Hepatocyte (in vitro differentiated cells): ENCODE results near the gene C4A. TPM values are rescaled to one million over a fixed set of nuclear protein-coding genes. Genes with fewer than 3 reads are reported as not detected.

Experiments used
- DNase-seq: peaks from one replicate; pipeline ENCODE4 v3.0.0-alpha.2; 2016; ENCODE audit warnings: low spot score
- H2AFZ ChIP-seq: fragments of 200-600 bp; sonication (generic); 2 replicates; pipeline ENCODE4 v1.6.0; 2016; ENCODE audit warnings: antibody characterized with exemption, mild to moderate bottlenecking
- H3K27ac ChIP-seq: fragments of 200-600 bp; sonication (generic); 2 replicates; pipeline ENCODE4 v1.5.1; 2016; ENCODE audit warnings: mild to moderate bottlenecking
- H3K27me3 ChIP-seq: fragments of 200-600 bp; sonication (generic); 2 replicates; pipeline ENCODE4 v1.6.1; 2016
- H3K36me3 ChIP-seq: fragments of 200-600 bp; sonication (generic); replicated peaks from 2 replicates; pipeline ENCODE4 v1.5.1; 2016; ENCODE audit warnings: low read depth; ENCODE audit not compliant: insufficient read depth
- H3K4me1 ChIP-seq: fragments of 200-600 bp; sonication (generic); 2 replicates; pipeline ENCODE4 v1.5.1; 2016; ENCODE audit warnings: mild to moderate bottlenecking, moderate library complexity; ENCODE audit not compliant: insufficient read depth
- H3K4me2 ChIP-seq: fragments of 200-600 bp; sonication (generic); 2 replicates; pipeline ENCODE4 v1.6.0; 2016
- H3K4me3 ChIP-seq: fragments of 200-600 bp; sonication (generic); 2 replicates; pipeline ENCODE4 v1.5.1; 2016; ENCODE audit warnings: mild to moderate bottlenecking
- H3K79me2 ChIP-seq: fragments of 200-600 bp; sonication (generic); 2 replicates; pipeline ENCODE4 v1.6.0; 2017; ENCODE audit warnings: mild to moderate bottlenecking
- H3K9me2 ChIP-seq: fragments of 200-600 bp; sonication (generic); replicated peaks from 2 replicates; pipeline ENCODE4 v1.6.0; 2017; ENCODE audit warnings: mild to moderate bottlenecking; ENCODE audit not compliant: insufficient read depth
- H3K9me3 ChIP-seq: fragments of 200-600 bp; sonication (generic); 2 replicates; pipeline ENCODE4 v1.5.1; 2016; ENCODE audit warnings: low read depth, mild to moderate bottlenecking
- H4K20me1 ChIP-seq: fragments of 200-600 bp; sonication (generic); 2 replicates; pipeline ENCODE4 v1.6.0; 2016; ENCODE audit warnings: mild to moderate bottlenecking; ENCODE audit not compliant: insufficient read depth, poor library complexity, severe bottlenecking
- EZH2 ChIP-seq: fragments of 200-600 bp; sonication (generic); IDR thresholded peaks from 2 replicates; pipeline ENCODE4 v1.6.1; 2016; ENCODE audit warnings: antibody characterized with exemption, mild to moderate bottlenecking, borderline replicate concordance
- EZH2phosphoT487 ChIP-seq: fragments of 200-600 bp; sonication (generic); IDR thresholded peaks from one replicate; pipeline ENCODE4 v1.6.1; 2018; ENCODE audit warnings: antibody characterized with exemption, mild to moderate bottlenecking, low read depth, moderate library complexity; ENCODE audit not compliant: unreplicated experiment, severe bottlenecking
- WGBS: methylation state at CpG from one replicate; pipeline ENCODE4 v1.1.6; 2016; ENCODE audit warnings: low lambda C conversion rate; ENCODE audit errors: missing lambda C conversion rate; 5-methylcytosine and 5-hydroxymethylcytosine counted together
- polyA plus RNA-seq: library from polyadenylated mRNA; unstranded; fragments of >200 nt; fragmentation: Nextera tagmentation; extraction: Ambion mirVana; gene quantifications from 2 replicates; pipeline ENCODE4 v1.2.1, GENCODE V29; 2016
- total RNA-seq: library from RNA; depleted of rRNA; stranded (reverse); fragments of >200 nt; gene quantifications from 2 replicates; pipeline ENCODE4 v1.2.3, GENCODE V29; 2014
- TF ChIP-seq, protein P1 (sequence below): fragments of 200-600 bp; sonication (generic); IDR thresholded peaks from 2 replicates; pipeline ENCODE4 v1.5.1; 2016; ENCODE audit warnings: antibody characterized with exemption, mild to moderate bottlenecking; ENCODE audit not compliant: poor library complexity

The C4A gene
- total and polyA plus RNA-seq, 2 experiments from 2014 or later = 66.8 to 74.4 TPM

DNA sequence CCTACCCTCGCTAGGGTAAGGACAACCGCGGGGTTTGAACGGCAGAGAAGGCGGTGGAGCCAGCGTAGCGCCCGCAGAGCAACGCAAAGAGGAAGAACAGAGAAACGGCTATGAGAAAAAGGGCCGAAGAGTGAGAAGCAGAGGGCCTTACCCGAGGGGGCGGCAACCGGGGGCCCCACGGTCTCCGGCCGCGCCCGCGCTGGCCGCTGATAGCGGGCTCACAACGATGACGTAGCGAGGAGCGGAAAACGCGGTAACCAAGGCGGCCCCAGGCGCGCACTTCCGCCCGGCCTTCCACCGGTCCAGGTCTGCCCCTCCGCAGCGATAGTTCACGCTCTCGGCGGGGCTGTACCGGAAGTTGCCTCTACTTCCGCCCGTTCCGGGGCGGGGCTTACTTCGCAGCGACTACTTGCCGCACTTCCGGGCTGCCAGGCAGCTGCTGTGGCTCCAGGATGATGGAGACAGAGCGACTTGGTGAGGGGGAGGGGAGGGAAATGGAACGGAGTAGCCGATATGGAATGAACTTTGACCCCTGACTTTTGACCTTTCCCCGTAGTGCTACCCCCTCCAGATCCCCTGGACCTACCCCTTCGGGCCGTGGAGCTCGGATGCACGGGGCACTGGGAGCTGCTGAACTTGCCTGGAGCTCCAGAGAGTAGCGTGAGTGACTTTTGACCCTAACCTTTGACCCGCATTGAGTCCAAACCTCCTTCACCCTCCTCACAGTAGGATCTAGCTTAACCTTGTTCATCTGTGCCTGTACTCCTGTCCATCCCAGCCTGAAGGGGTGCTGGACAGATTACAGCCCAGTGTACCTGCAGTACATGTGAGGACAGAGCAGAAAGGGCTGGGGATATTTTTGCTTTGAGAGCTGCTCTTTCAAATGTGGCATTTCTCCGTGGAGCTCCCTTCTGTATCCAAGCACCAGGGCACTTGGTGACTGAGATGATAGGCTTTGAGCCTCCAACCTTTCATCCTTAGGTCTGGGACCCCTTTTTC lies 22.8 kb upstream of the C4A start, which contains the start of the genes NELFE and SKIC2:
TSS of gene NELFE (minus strand) at position 231 of the 999 bp plus-strand sequence. CDS start 525 bp downstream, outside the sequence.
TSS of gene SKIC2 (plus strand) at position 435 of the 999 bp plus-strand sequence. CDS start at position 453, 18 bp downstream.
- Histone ChIP-seq H2AFZ (peak within 1 kb of the TSS; percentile 79), H3K36me3 (no peaks in the 10 kb centered on the region), H3K79me2 (peaks cover 38% of the 10 kb centered on the region), H3K4me2 (peak within 1 kb of the TSS; percentile 98), H3K27ac (peak within 1 kb of the TSS; percentile 91), H3K4me1 (peaks cover 11% of the 10 kb centered on the region), H4K20me1 (no peaks in the 10 kb centered on the region), H3K4me3 (peak within 1 kb of the TSS; percentile 85), H3K9me2 (no peaks in the 10 kb centered on the region), H3K27me3 (no peaks in the 10 kb centered on the region), H3K9me3 (no peaks in the 10 kb centered on the region)
- TF ChIP-seq, protein P1, sequence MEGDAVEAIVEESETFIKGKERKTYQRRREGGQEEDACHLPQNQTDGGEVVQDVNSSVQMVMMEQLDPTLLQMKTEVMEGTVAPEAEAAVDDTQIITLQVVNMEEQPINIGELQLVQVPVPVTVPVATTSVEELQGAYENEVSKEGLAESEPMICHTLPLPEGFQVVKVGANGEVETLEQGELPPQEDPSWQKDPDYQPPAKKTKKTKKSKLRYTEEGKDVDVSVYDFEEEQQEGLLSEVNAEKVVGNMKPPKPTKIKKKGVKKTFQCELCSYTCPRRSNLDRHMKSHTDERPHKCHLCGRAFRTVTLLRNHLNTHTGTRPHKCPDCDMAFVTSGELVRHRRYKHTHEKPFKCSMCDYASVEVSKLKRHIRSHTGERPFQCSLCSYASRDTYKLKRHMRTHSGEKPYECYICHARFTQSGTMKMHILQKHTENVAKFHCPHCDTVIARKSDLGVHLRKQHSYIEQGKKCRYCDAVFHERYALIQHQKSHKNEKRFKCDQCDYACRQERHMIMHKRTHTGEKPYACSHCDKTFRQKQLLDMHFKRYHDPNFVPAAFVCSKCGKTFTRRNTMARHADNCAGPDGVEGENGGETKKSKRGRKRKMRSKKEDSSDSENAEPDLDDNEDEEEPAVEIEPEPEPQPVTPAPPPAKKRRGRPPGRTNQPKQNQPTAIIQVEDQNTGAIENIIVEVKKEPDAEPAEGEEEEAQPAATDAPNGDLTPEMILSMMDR = no peak
- TF ChIP-seq EZH2phosphoT487 = no peak
- DNase-seq = peak; percentile 99
- WGBS = 2% methylated on average over 59 of the region's 59 CpGs

DNA sequence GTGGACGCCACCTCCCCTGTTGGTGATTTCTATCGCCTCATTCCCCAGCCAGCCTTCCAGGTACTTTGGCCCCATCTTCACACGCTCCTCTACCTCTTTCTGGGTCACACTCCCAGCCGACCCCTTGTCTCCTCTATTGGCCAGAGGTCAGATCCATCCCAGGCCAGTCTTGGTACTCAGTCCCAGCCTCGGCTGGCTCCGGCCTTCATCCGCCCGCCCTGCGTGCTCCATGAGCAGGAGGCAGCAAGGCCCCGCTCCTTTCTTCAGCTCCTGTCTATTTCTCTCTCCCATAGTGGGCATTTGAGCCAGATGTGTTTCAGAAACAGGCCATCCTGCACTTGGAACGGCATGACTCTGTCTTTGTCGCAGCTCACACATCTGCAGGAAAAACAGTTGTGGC lies 20.2 kb upstream of the C4A start:
- Histone ChIP-seq H2AFZ (no peak overlapping the region), H3K4me3 (no peak overlapping the region), H3K4me1 (peaks cover 11% of the 10 kb centered on the region), H3K9me2 (no peaks in the 10 kb centered on the region), H3K36me3 (no peaks in the 10 kb centered on the region), H3K27me3 (no peaks in the 10 kb centered on the region), H3K4me2 (no peak overlapping the region), H4K20me1 (no peaks in the 10 kb centered on the region), H3K27ac (no peak overlapping the region), H3K9me3 (no peaks in the 10 kb centered on the region), H3K79me2 (peaks cover 38% of the 10 kb centered on the region)
- TF ChIP-seq EZH2 (no peak), EZH2phosphoT487 (no peak)
- TF ChIP-seq, protein P1 = no peak
- DNase-seq = no peak
- WGBS = 98% methylated on average over 12 of the region's 12 CpGs

DNA sequence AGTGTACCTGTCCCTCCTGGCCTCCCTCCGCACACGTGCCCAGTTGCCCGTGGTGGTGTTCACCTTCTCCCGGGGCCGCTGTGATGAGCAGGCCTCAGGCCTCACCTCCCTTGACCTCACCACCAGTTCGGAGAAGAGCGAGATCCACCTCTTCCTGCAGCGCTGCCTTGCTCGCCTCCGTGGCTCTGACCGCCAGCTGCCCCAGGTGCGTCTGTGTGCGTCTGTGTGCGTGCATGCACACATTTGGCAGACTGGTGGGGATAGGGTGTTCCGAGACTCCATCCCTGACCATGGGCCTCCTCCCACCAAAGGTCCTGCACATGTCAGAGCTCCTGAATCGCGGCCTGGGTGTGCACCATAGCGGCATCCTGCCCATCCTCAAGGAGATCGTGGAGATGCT lies 17.9 kb upstream of the C4A start:
- Histone ChIP-seq H3K9me2 (no peaks in the 10 kb centered on the region), H3K4me2 (no peak overlapping the region), H3K4me3 (no peak overlapping the region), H3K27ac (no peak overlapping the region), H3K36me3 (no peaks in the 10 kb centered on the region), H3K27me3 (no peaks in the 10 kb centered on the region), H4K20me1 (no peaks in the 10 kb centered on the region), H3K9me3 (no peaks in the 10 kb centered on the region), H2AFZ (no peak overlapping the region), H3K79me2 (peaks cover 20% of the 10 kb centered on the region), H3K4me1 (peaks cover 8% of the 10 kb centered on the region)
- WGBS = over 99% methylated on average over 19 of the region's 19 CpGs
- TF ChIP-seq EZH2phosphoT487 = no peak
- no peak for TF ChIP-seq EZH2
- TF ChIP-seq, protein P1 = no peak
- DNase-seq = no peak
